ENCODE measurements around the gene IL20RA.

IL20RA gene

GRCh38 chr6:137045222-137045789 is 541 bp upstream of the IL20RA start:
- DNase-seq = peak; percentile 43

GRCh38 chr6:137043710-137044365 is 927 bp downstream of the IL20RA start:
- DNase-seq = peak; percentile 72

GRCh38 chr6:137040393-137040792 is 4.4 kb downstream of the IL20RA start:
- DNase-seq = no peak

GRCh38 chr6:137039010-137039409 is 5.8 kb downstream of the IL20RA start:
- no peak for DNase-seq

GRCh38 chr6:137036566-137037300 is 8.0 kb downstream of the IL20RA start:
- no peak for DNase-seq

- DNase-seq = no peak
These were observed 10.9 kb downstream of the IL20RA start for GRCh38 chr6:137033828-137034227.

GRCh38 chr6:137031122-137031521 is 13.6 kb downstream of the IL20RA start:
- DNase-seq = no peak

- no peak for DNase-seq
These were observed 15.9 kb downstream of the IL20RA start for GRCh38 chr6:137028912-137029311.

- DNase-seq = peak; percentile 57
These were observed 18.7 kb downstream of the IL20RA start for GRCh38 chr6:137025786-137026730.

- peak; percentile 47 for DNase-seq
These were observed 20.4 kb downstream of the IL20RA start for GRCh38 chr6:137024237-137024990.

- DNase-seq = no peak
These were observed 24.0 kb downstream of the IL20RA start for GRCh38 chr6:137020776-137021175.

GRCh38 chr6:137019476-137020272 is 25.1 kb downstream of the IL20RA start:
- peak; percentile 18 for DNase-seq

GRCh38 chr6:137017081-137017480 is 27.7 kb downstream of the IL20RA start:
- no peak for DNase-seq

GRCh38 chr6:137016356-137016755 is 28.4 kb downstream of the IL20RA start:
- DNase-seq = peak; percentile 28

- DNase-seq = peak; percentile 26
These were observed 28.8 kb downstream of the IL20RA start for GRCh38 chr6:137015943-137016342.

- peak; percentile 82 for DNase-seq
These were observed 30.8 kb downstream of the IL20RA start for GRCh38 chr6:137013738-137014602.

GRCh38 chr6:137013031-137013430 is 31.7 kb downstream of the IL20RA start:
- peak; percentile 25 for DNase-seq

- DNase-seq = no peak
These were observed 33.4 kb downstream of the IL20RA start for GRCh38 chr6:137011406-137011805.

- DNase-seq = no peak
These were observed 34.5 kb downstream of the IL20RA start for GRCh38 chr6:137010128-137010718.

- DNase-seq = no peak
These were observed 36.6 kb downstream of the IL20RA start for GRCh38 chr6:137008204-137008603.
